ENCODE data around the gene PLCB4.

Gene PLCB4

DNA sequence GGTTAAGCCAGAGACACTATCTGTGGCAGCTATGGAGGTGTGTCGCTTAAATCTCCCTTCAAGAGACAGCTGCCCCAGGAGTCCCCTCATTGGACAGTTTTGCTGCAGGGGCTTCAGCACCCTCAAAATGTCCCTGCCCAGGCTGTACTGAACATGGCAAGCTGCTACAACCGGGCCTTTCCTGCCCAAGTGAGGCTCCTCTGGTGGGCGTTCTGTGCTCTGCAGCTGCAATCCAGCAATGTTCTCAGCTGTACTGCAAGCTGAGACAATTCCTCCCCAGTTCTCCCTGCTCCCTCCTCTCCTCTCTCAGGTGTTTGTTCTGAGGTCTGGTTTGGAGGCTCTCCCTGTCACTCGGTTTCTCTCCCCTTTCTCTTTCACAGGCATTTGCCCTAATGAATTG is 254.7 kb downstream of the PLCB4 start:
- DNase-seq (ENCODE audit: low read depth in 1 of 2, low spot score in 1 of 2), result no peak
- Histone ChIP-seq H3K4me3 (replicated peaks; ENCODE audit: insufficient read depth, low read length) (no peak overlapping the region), H3K27ac (replicated peaks) (no peak overlapping the region), H3K27me3 (ENCODE audit: insufficient read depth, poor library complexity, severe bottlenecking) (no peaks in the 10 kb centered on the region)
- no peak for TF ChIP-seq SPI1 (IDR thresholded peaks at IDR 0.05; ENCODE audit: borderline replicate concordance, low read depth)
- TF ChIP-seq GABPA (IDR thresholded peaks at IDR 0.05; ENCODE audit: low read depth), result no peak
- TF ChIP-seq, protein P1, sequence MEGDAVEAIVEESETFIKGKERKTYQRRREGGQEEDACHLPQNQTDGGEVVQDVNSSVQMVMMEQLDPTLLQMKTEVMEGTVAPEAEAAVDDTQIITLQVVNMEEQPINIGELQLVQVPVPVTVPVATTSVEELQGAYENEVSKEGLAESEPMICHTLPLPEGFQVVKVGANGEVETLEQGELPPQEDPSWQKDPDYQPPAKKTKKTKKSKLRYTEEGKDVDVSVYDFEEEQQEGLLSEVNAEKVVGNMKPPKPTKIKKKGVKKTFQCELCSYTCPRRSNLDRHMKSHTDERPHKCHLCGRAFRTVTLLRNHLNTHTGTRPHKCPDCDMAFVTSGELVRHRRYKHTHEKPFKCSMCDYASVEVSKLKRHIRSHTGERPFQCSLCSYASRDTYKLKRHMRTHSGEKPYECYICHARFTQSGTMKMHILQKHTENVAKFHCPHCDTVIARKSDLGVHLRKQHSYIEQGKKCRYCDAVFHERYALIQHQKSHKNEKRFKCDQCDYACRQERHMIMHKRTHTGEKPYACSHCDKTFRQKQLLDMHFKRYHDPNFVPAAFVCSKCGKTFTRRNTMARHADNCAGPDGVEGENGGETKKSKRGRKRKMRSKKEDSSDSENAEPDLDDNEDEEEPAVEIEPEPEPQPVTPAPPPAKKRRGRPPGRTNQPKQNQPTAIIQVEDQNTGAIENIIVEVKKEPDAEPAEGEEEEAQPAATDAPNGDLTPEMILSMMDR (IDR thresholded peaks at IDR 0.05; ENCODE audit: insufficient read depth, low read length), result peak; percentile 8
- TF ChIP-seq, protein P2, sequence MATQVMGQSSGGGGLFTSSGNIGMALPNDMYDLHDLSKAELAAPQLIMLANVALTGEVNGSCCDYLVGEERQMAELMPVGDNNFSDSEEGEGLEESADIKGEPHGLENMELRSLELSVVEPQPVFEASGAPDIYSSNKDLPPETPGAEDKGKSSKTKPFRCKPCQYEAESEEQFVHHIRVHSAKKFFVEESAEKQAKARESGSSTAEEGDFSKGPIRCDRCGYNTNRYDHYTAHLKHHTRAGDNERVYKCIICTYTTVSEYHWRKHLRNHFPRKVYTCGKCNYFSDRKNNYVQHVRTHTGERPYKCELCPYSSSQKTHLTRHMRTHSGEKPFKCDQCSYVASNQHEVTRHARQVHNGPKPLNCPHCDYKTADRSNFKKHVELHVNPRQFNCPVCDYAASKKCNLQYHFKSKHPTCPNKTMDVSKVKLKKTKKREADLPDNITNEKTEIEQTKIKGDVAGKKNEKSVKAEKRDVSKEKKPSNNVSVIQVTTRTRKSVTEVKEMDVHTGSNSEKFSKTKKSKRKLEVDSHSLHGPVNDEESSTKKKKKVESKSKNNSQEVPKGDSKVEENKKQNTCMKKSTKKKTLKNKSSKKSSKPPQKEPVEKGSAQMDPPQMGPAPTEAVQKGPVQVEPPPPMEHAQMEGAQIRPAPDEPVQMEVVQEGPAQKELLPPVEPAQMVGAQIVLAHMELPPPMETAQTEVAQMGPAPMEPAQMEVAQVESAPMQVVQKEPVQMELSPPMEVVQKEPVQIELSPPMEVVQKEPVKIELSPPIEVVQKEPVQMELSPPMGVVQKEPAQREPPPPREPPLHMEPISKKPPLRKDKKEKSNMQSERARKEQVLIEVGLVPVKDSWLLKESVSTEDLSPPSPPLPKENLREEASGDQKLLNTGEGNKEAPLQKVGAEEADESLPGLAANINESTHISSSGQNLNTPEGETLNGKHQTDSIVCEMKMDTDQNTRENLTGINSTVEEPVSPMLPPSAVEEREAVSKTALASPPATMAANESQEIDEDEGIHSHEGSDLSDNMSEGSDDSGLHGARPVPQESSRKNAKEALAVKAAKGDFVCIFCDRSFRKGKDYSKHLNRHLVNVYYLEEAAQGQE (IDR thresholded peaks at IDR 0.05; ENCODE audit: insufficient replicate concordance, low read depth), result no peak

DNA sequence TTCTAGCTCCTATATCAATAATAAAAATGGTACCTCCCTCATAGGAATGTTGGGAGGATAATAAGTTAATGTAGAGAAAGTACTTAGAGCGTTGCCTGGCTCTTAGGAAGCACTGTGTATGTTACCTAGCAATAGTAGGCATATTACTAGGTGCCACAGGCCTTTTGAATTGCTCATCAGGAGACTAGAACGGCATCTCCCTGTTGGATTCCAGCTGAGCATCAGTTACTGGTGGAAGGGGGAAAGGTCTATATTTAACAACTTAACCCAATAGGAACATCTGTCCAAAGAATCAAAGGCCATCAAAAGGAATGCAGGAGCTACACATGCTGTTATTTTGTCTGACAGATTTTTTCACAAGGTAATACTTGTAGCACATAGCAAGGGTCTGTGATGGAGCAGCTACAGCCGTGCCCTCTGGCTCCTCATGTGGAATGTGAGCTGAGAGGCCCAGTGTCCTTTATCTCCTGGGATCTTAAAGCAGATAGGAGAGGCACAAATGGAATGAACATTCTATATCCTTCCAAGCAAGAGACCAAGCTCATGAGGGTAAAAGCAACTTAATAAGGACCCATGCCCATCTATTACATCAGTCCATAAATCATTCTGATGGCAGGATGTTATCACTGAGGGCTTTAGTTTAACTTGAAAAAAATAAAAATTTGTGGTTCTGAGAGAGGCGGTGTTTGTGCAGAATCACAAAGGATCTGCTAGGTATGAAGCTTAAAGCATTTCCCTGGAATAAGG is 260.6 kb downstream of the PLCB4 start:
- TF ChIP-seq, protein P2 (IDR thresholded peaks at IDR 0.05; ENCODE audit: insufficient replicate concordance, low read depth), result no peak
- TF ChIP-seq POLR2AphosphoS5 (IDR thresholded peaks at IDR 0.05; ENCODE audit: low read depth) (no peak), SPI1 (IDR thresholded peaks at IDR 0.05; ENCODE audit: borderline replicate concordance, low read depth) (no peak), GABPA (IDR thresholded peaks at IDR 0.05; ENCODE audit: low read depth) (no peak)
- TF ChIP-seq, protein P1 (IDR thresholded peaks at IDR 0.05; ENCODE audit: insufficient read depth, low read length), result no peak
- H3K4me3 ChIP-seq (replicated peaks; ENCODE audit: insufficient read depth, low read length), result no peak overlapping the region
- H3K27ac ChIP-seq (replicated peaks), result no peak overlapping the region
- no peaks in the 10 kb centered on the region for H3K27me3 ChIP-seq (ENCODE audit: insufficient read depth, poor library complexity, severe bottlenecking)
- DNase-seq (ENCODE audit: low read depth in 1 of 2, low spot score in 1 of 2), result no peak

DNA sequence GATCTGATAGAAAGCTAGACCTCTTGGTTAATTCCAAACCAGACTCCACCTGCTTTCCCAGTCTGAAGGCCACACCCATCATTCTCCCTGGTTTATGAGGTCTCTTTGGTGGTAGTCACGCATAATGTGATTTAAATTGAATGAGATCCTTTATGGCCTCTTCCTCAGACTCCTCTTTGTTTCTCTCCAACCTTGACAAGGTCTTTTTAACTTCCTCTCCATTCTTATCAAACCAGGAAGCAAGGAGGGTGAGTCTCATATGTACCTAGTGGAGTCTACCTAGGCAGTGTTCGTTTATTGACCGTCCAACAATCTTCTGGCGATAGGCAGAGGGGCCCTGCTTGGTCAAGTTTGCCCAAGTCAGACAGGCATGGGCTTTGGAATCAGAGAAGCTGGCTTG is 261.3 kb downstream of the PLCB4 start:
- DNase-seq (ENCODE audit: low read depth in 1 of 2, low spot score in 1 of 2), result no peak

More for the DNA sequence above, 261.3 kb downstream of the PLCB4 start:
- H3K27ac ChIP-seq (replicated peaks), result no peak overlapping the region
- H3K4me3 ChIP-seq (replicated peaks; ENCODE audit: insufficient read depth, low read length), result no peak overlapping the region
- no peak for TF ChIP-seq POLR2AphosphoS5 (IDR thresholded peaks at IDR 0.05; ENCODE audit: low read depth)
- TF ChIP-seq, protein P2 (IDR thresholded peaks at IDR 0.05; ENCODE audit: insufficient replicate concordance, low read depth), result no peak
- TF ChIP-seq, protein P1 (IDR thresholded peaks at IDR 0.05; ENCODE audit: insufficient read depth, low read length), result no peak
- TF ChIP-seq SPI1 (IDR thresholded peaks at IDR 0.05; ENCODE audit: borderline replicate concordance, low read depth), result no peak
- H3K27me3 ChIP-seq (ENCODE audit: insufficient read depth, poor library complexity, severe bottlenecking), result no peaks in the 10 kb centered on the region
